GM12878 (cell line): ENCODE measurements around the gene RHOT1. TPM values are rescaled to one million over a fixed set of nuclear protein-coding genes. Genes with fewer than 3 reads are reported as not detected.

Experiments used
- ATF7 ChIP-seq: fragments of 450-650 bp; IDR thresholded peaks from 2 replicates; pipeline ENCODE4 v1.6.1; 2016; ENCODE audit warnings: low read depth, mild to moderate bottlenecking
- BHLHE40 ChIP-seq, 2 experiments: fragments of 450-650 bp in 1 of 2; IDR thresholded peaks; 2 replicates each; pipeline ENCODE4 v1.6.1; 2011 to 2017; ENCODE audit warnings: low read depth in 2 of 2, borderline replicate concordance in 1 of 2, improper control_type of control experiment in 1 of 2, low read length in 1 of 2, mild to moderate bottlenecking in 1 of 2
- CHD1 ChIP-seq: IDR thresholded peaks from 2 replicates; pipeline ENCODE4 v1.6.1; 2012; ENCODE audit warnings: low read depth, low read length, improper control_type of control experiment
- ESRRA ChIP-seq: IDR thresholded peaks from 2 replicates; pipeline ENCODE4 v1.6.1; 2012; ENCODE audit warnings: mild to moderate bottlenecking, low read length, improper control_type of control experiment
- ETV6 ChIP-seq, 2 experiments: fragments of 450-650 bp in 1 of 2; IDR thresholded peaks in 1 of 2; conservative IDR thresholded peaks in 1 of 2; 2 replicates each; pipeline ENCODE4 v1.6.1; 2014; ENCODE audit warnings: antibody characterized with exemption in 1 of 2, borderline replicate concordance in 1 of 2, low read depth in 1 of 2, mild to moderate bottlenecking in 1 of 2, moderate library complexity in 1 of 2
- MEF2A ChIP-seq: IDR thresholded peaks from 2 replicates; pipeline ENCODE4 v1.6.1; 2011; ENCODE audit warnings: low read depth, mild to moderate bottlenecking, low read length, moderate library complexity; ENCODE audit not compliant: insufficient read depth
- MXI1 ChIP-seq: fragments of 150-350 bp; IDR thresholded peaks from 2 replicates; pipeline ENCODE4 v1.6.1; 2011; ENCODE audit warnings: low read depth, mild to moderate bottlenecking, inconsistent platforms, low read length, improper control_type of control experiment
- PAX5 ChIP-seq: IDR thresholded peaks from 2 replicates; pipeline ENCODE4 v1.6.1; 2011; ENCODE audit warnings: low read depth, low read length, borderline replicate concordance
- SMAD5 ChIP-seq: IDR thresholded peaks from 2 replicates; pipeline ENCODE4 v1.6.1; 2016; ENCODE audit warnings: antibody characterized with exemption, low read depth
- SMC3 ChIP-seq: IDR thresholded peaks from 2 replicates; pipeline ENCODE4 v1.6.1; 2011; ENCODE audit warnings: low read length, improper control_type of control experiment, borderline replicate concordance
- SUZ12 ChIP-seq: fragments of 200-600 bp; sonication (generic); IDR thresholded peaks from one replicate; pipeline ENCODE4 v1.6.1; 2018; ENCODE audit warnings: antibody characterized with exemption, mild to moderate bottlenecking; ENCODE audit not compliant: unreplicated experiment
- polyA plus RNA-seq, 11 experiments: library from polyadenylated mRNA; depleted of rRNA in 4 of 11; unstranded in 6 of 11; stranded (reverse) in 5 of 11; fragments of >200 nt; fragmentation: Nextera tagmentation in 4 of 11; fragmentation: Illumina TruSeq in 1 of 11; extraction: Ambion mirVana in 4 of 11; extraction: Trizol in 1 of 11; gene quantifications; 1 replicate in 1 of 11; 2 replicates in 10 of 11; pipeline versions ENCODE4 v1.2.1 to v1.2.3, GENCODE V29; 2011 to 2016; ENCODE audit warnings: inconsistent platforms in 2 of 11, missing spikeins in 2 of 11, low read depth in 1 of 11
- total RNA-seq, 4 experiments: library from RNA; depleted of rRNA in 3 of 4; stranded (reverse); fragments of >200 nt in 3 of 4; fragmentation: Illumina TruSeq in 1 of 4; extraction: Trizol in 1 of 4; gene quantifications; 2 replicates each; pipeline versions ENCODE4 v1.2.1 to v1.2.3, GENCODE V29; 2013 to 2021
- TF ChIP-seq, protein P1 (sequence below): fragments of 450-650 bp; formaldehyde crosslinking; IDR thresholded peaks from 2 replicates; pipeline ENCODE4 v1.4.0; 2020; ENCODE audit warnings: mild to moderate bottlenecking, moderate library complexity

The RHOT1 gene
- total and polyA plus RNA-seq, 10 of the 15 experiments (the other 5 are each of a cell fraction or from before 2014, with no cell fraction given) = 13.3 to 68.2 (median 22.8) TPM

DNA sequence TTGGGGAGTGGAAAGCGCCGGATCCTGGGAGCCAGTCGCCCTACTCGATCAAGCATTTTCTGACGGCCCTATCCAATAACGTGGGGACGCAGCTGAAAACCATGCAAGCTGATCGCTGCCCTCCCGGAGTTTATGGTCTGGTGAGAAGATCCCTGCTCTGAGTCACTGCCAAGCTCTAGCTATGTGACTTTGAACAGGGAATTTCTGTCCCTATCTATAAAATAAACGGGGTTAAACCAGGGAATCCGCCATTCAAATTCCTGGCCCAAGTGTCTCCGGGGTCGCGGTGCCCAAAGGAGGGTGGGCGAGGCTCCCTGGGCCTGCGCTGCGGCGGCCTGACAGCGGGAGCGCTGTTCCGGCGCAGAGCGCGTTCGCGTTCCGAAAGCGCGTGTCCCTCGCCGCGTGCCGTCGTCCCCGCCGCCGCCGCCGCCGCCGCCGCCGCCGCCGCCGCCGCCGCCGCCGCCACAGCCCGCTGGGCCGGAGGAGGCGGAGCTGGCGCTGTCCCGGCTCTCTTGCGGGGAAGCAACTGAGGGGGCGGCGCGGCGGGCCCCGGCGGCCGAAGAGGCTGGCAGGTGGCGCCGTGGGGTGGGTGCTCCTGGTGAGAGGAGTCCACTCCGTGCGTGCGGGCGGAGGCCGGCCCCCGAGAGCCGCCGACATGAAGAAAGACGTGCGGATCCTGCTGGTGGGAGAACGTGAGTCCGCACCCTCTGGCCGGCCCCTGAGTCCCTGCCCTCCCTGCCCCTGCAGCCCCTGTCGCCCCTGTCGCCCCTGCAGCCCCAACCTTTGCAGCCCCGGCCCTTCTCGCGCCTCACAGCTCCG is at the start of gene RHOT1 (continued):
- TF ChIP-seq, protein P1, sequence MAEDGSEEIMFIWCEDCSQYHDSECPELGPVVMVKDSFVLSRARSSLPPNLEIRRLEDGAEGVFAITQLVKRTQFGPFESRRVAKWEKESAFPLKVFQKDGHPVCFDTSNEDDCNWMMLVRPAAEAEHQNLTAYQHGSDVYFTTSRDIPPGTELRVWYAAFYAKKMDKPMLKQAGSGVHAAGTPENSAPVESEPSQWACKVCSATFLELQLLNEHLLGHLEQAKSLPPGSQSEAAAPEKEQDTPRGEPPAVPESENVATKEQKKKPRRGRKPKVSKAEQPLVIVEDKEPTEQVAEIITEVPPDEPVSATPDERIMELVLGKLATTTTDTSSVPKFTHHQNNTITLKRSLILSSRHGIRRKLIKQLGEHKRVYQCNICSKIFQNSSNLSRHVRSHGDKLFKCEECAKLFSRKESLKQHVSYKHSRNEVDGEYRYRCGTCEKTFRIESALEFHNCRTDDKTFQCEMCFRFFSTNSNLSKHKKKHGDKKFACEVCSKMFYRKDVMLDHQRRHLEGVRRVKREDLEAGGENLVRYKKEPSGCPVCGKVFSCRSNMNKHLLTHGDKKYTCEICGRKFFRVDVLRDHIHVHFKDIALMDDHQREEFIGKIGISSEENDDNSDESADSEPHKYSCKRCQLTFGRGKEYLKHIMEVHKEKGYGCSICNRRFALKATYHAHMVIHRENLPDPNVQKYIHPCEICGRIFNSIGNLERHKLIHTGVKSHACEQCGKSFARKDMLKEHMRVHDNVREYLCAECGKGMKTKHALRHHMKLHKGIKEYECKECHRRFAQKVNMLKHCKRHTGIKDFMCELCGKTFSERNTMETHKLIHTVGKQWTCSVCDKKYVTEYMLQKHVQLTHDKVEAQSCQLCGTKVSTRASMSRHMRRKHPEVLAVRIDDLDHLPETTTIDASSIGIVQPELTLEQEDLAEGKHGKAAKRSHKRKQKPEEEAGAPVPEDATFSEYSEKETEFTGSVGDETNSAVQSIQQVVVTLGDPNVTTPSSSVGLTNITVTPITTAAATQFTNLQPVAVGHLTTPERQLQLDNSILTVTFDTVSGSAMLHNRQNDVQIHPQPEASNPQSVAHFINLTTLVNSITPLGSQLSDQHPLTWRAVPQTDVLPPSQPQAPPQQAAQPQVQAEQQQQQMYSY (CRISPR knock-in tag) = no peak
- TF ChIP-seq ESRRA (no peak), MEF2A (0 out of 2 replicates have a peak, but pooled peaks have one; percentile 14), CHD1 (no peak), PAX5 (no peak), SMAD5 (no peak), BHLHE40 (IDR thresholded peaks at IDR 0.05; ENCODE audit: borderline replicate concordance in 1 of 2, low read depth in 2 of 2, low read length in 1 of 2) (peak in 1 of 2 experiments; percentile 67; a peak in 2 of 4 replicates), SMC3 (no peak), MXI1 (0 out of 2 replicates have a peak, but pooled peaks have one; percentile 55), ATF7 (no peak), SUZ12 (no peak), ETV6 (conservative IDR thresholded peaks at IDR 0.05 in 1 of 2, IDR thresholded peaks at IDR 0.05 in 1 of 2; ENCODE audit: borderline replicate concordance in 1 of 2, low read depth in 1 of 2) (no peak)
